Pancreas (tissue), 10 donors: ENCODE measurements around the gene CLDN6. TPM values are rescaled to one million over a fixed set of nuclear protein-coding genes. Genes with fewer than 3 reads are reported as not detected.

Experiments
- ATAC-seq, 4 donors: fragments of 200-7000 bp; cut with Tn5 transposase; one replicate each; pipeline versions ENCODE4 v1.8.0 to v1.9.1; 2020; ENCODE audit warnings: mild to moderate bottlenecking in 4 of 4, moderate library complexity in 4 of 4
- DNase-seq, 6 donors: peaks; one replicate each; pipeline ENCODE4 v3.0.0-alpha.2; 2020
- FAIRE-seq: peaks from 2 replicates; lab custom pipeline; 2012; peaks lifted over from hg19 to GRCh38; lab: Jason Lieb, UNC
- H3K27ac ChIP-seq, 4 donors: fragments of 200-600 bp; sonication (generic); 1 replicate in 3 of 4; 2 replicates in 1 of 4; pipeline versions ENCODE4 v1.5.0 to v1.8.0; 2020
- H3K27me3 ChIP-seq, 4 donors: fragments of 200-600 bp; one replicate each; pipeline ENCODE4 v1.8.0; 2021
- H3K36me3 ChIP-seq, 3 donors: fragments of 200-600 bp; sonication (generic) in 1 of 3; one replicate each; pipeline versions ENCODE4 v1.5.0 to v1.8.0; 2020 to 2021
- H3K4me1 ChIP-seq, 3 donors: fragments of 200-600 bp; one replicate each; pipeline ENCODE4 v1.8.0; 2021
- H3K4me3 ChIP-seq, 4 donors: fragments of 200-600 bp; sonication (generic) in 2 of 4; one replicate each; pipeline versions ENCODE4 v1.5.0 to v1.8.0; 2020 to 2021
- H3K9me3 ChIP-seq, 4 donors: fragments of 200-600 bp; one replicate each; pipeline ENCODE4 v1.8.0; 2021
- WGBS, 2 donors: extraction: QIAGEN DNeasy Blood & Tissue Kit; methylation state at CpG; one replicate each; pipeline ENCODE4 v1.1.7; 2013; 5-methylcytosine and 5-hydroxymethylcytosine counted together
- intact Hi-C, 3 donors: fragments of 100-400 bp; cut with DNase I; formaldehyde crosslinking; loops; one replicate each; pipeline versions ENCODE4 v1.11.1 to v1.14.2; 2022
- polyA plus RNA-seq, 2 donors: library from polyadenylated mRNA; stranded (reverse); fragments of 200-250 nt; gene quantifications; one replicate each; pipeline ENCODE4 v1.2.3, GENCODE V29; 2013
- total RNA-seq, 6 donors: library from RNA; stranded (reverse); fragmentation: NEBNext Ultra II Directional in 4 of 6; extraction: Animal tissue kit (Norgen Biotek cat#: 25700) in 4 of 6; gene quantifications; one replicate each; pipeline versions ENCODE4 v1.2.1 to v1.2.4, GENCODE V29; 2021 to 2023
- TF ChIP-seq, protein P1 (sequence below), 4 donors: fragments of 200-600 bp; sonication (generic) in 3 of 4; IDR thresholded peaks; one replicate each; pipeline versions ENCODE4 v1.5.0 to v1.8.0; 2021; ENCODE audit warnings: antibody characterized with exemption in 4 of 4
- donor health status: healthy with polysubstance abuse.
- donor health status: DM: no; HTN: no; CAD: no; lungs with moderate emphysema.
- donor health status: DM: no; HTN: no; CAD: no.
- donor health status: control.
- donor health status: control.
- donor health status: Bipolar disorder and iron deficiency.
- donor health status: DM: yes; HTN: yes; CAD: no.
- donor health status: DM: no; HTN: no; CAD: no.
- donor health status: DM: no; HTN: no; CAD: no.
- donor health status: DM: yes; HTN: yes; CAD: no.

CLDN6 gene
- total and polyA plus RNA-seq, 8 donors = 0.12 to 5.1 (median 0.73) TPM

DNA sequence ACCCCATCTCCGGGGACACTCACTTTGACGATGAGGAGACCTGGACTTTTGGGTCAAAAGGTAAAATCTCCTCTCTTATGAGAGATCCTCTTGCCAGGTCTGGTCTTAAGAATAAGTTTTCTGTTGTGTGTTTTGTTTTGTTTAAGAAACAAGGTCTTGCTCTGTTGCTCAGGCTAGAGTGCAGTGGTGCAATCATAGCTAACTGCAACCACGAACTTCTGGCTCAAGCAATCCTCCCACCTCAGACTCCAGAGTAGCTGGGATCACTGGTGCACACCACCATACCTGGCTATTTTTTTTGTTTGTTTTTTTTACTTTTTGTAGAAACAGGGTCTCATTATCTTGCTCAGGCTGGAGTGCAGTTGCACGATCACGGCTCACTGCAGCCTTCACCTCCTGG is 32.5 kb upstream of the CLDN6 start:
- TF ChIP-seq, protein P1, sequence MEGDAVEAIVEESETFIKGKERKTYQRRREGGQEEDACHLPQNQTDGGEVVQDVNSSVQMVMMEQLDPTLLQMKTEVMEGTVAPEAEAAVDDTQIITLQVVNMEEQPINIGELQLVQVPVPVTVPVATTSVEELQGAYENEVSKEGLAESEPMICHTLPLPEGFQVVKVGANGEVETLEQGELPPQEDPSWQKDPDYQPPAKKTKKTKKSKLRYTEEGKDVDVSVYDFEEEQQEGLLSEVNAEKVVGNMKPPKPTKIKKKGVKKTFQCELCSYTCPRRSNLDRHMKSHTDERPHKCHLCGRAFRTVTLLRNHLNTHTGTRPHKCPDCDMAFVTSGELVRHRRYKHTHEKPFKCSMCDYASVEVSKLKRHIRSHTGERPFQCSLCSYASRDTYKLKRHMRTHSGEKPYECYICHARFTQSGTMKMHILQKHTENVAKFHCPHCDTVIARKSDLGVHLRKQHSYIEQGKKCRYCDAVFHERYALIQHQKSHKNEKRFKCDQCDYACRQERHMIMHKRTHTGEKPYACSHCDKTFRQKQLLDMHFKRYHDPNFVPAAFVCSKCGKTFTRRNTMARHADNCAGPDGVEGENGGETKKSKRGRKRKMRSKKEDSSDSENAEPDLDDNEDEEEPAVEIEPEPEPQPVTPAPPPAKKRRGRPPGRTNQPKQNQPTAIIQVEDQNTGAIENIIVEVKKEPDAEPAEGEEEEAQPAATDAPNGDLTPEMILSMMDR (IDR thresholded peaks at IDR 0.05) = no peak
- peaks cover 0 to 12% (median 12%) of the 10 kb centered on the region in 3 donors for H3K4me1 ChIP-seq
- intact Hi-C loops = no loop called here
- no peak for FAIRE-seq
- no peak overlapping the region for H3K27ac ChIP-seq
- no peaks in the 10 kb centered on the region for H3K9me3 ChIP-seq
- no peak overlapping the region for H3K4me3 ChIP-seq
- ATAC-seq = no peak
- WGBS, 2 donors = 71 to 81% methylated on average over 5 of the region's 5 CpGs
- H3K36me3 ChIP-seq = no peaks in the 10 kb centered on the region
- no peak for DNase-seq
- H3K27me3 ChIP-seq = peaks cover 0 to 18% (median 0%) of the 10 kb centered on the region in 4 donors

DNA sequence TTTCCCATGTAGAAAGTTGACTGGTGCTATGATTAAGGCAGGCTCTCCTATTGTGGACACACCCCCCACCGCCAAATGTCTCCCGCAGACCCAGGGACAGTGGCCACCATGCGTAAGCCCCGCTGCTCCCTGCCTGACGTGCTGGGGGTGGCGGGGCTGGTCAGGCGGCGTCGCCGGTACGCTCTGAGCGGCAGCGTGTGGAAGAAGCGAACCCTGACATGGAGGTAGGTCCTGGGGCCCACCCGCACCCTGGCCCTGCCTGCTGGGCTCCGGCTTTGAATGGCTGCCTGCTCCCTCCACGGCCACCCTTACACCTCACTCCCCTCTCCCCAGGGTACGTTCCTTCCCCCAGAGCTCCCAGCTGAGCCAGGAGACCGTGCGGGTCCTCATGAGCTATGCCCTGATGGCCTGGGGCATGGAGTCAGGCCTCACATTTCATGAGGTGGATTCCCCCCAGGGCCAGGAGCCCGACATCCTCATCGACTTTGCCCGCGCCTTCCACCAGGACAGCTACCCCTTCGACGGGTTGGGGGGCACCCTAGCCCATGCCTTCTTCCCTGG is 32.0 kb upstream of the CLDN6 start:
- TF ChIP-seq, protein P1 (IDR thresholded peaks at IDR 0.05) = no peak
- peaks cover 0 to 15% (median 12%) of the 10 kb centered on the region in 3 donors for H3K4me1 ChIP-seq
- no peaks in the 10 kb centered on the region for H3K9me3 ChIP-seq
- peaks cover 0 to 20% (median 0%) of the 10 kb centered on the region in 4 donors for H3K27me3 ChIP-seq
- H3K4me3 ChIP-seq = no peak overlapping the region
- intact Hi-C loops = no loop called here
- DNase-seq = peak in 1 of 6 donors; percentile 55
- ATAC-seq = no peak
- FAIRE-seq = no peak
- no peak overlapping the region for H3K27ac ChIP-seq
- no peaks in the 10 kb centered on the region for H3K36me3 ChIP-seq
- 72 to 73% methylated on average over 26 of the region's 26 CpGs for WGBS, 2 donors

DNA sequence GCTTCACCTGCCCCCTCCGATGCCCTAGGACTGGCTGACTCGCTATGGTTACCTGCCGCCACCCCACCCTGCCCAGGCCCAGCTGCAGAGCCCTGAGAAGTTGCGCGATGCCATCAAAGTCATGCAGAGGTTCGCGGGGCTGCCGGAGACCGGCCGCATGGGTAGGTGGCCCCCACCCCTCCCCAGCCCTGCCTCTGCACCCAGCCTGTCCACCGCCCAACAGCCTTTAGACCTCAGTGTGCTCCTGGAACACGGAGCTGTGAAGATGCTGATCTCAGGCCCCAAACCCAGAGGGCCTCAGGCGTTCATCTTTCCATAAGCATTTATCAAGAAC is 29.4 kb upstream of the CLDN6 start:
- H3K27ac ChIP-seq = no peak overlapping the region
- ATAC-seq (peak in 1 of 4 donors; percentile 4), FAIRE-seq (no peak)

DNA sequence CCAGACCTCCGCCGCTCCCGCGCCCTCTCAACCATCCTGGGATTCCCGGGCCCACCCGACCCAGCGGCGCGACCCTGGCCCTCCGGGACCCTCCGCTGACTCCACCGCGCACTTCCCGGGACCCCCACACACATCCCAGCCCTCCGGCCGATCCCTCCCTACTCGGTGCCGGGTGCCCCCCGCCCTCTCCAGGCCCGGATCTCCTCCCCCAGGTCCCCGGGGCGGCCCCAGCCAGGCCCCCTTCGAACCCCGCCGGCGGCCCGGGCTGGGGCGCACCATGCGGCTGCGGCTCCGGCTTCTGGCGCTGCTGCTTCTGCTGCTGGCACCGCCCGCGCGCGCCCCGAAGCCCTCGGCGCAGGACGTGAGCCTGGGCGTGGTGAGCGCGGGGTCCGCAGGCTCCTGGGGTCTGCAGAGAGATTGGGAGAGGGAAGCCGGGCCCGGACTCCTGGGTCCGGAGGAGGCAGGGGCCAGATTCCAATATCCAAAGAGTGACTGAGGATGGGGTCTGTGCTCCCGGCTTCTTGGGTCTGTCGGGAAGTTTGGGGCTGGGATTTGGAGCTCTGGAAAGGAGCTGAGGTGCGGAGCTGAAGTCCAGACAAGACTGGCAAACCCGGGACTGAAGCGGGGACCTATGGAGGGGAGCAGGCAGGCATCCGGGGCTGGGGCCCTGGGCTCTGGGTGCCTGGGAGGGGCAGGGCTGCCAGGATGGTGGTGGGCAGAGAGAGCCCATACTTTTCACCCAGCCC is 28.8 kb upstream of the CLDN6 start:
- Histone ChIP-seq H3K4me1 (peaks cover 0 to 15% (median 12%) of the 10 kb centered on the region in 3 donors), H3K27ac (no peak overlapping the region), H3K9me3 (no peaks in the 10 kb centered on the region), H3K4me3 (peak overlapping the region in 2 of 4 donors; percentile 29 to 56), H3K27me3 (peaks cover 0 to 32% (median 0%) of the 10 kb centered on the region in 4 donors), H3K36me3 (no peaks in the 10 kb centered on the region)
- intact Hi-C loops = no loop called here
- ATAC-seq (peak in 2 of 4 donors; percentile 18 to 22), FAIRE-seq (no peak), DNase-seq (peak in 2 of 6 donors; percentile 64 to 77)
- WGBS, 2 donors = 6 to 7% methylated on average over 28 to 54 of the region's 54 CpGs
- TF ChIP-seq, protein P1 (IDR thresholded peaks at IDR 0.05) = no peak

More for the DNA sequence above, 29.4 kb upstream of the CLDN6 start:
- H3K27me3 ChIP-seq = peaks cover 0 to 32% (median 0%) of the 10 kb centered on the region in 4 donors
- H3K4me1 ChIP-seq = peaks cover 0 to 15% (median 12%) of the 10 kb centered on the region in 3 donors
- 40 to 41% methylated on average over 13 of the region's 13 CpGs for WGBS, 2 donors
- H3K9me3 ChIP-seq = no peaks in the 10 kb centered on the region
- peak in 1 of 6 donors; percentile 70 for DNase-seq
- no peak overlapping the region for H3K4me3 ChIP-seq
- intact Hi-C loops = no loop called here
- TF ChIP-seq, protein P1 (IDR thresholded peaks at IDR 0.05) = no peak
- H3K36me3 ChIP-seq = no peaks in the 10 kb centered on the region
